ENCODE measurements around the gene HEY2. TPM values are rescaled to one million over a fixed set of nuclear protein-coding genes. Genes with fewer than 3 reads are reported as not detected.

The HEY2 gene
- total and polyA plus RNA-seq, 2 of the 8 experiments (the other 6 are each of a cell fraction or from before 2014, with no cell fraction given): 9.1 to 16.2 TPM

Other genes with a start within 250 kb of the HEY2 start
- 10.3 and 10.7 TPM in 2 replicates for gene NCOA7, start 41.3 kb downstream of the HEY2 start, total RNA-seq (2021; fragmentation: NEBNext Ultra II Directional; extraction: Animal tissue kit (Norgen Biotek cat#: 25700))
- 2.0 and 2.6 TPM in 2 replicates for gene NCOA7, start 41.3 kb downstream of the HEY2 start, polyA plus RNA-seq (2011; rRNA removed)
- gene HINT3, start 207.1 kb downstream of the HEY2 start, total RNA-seq (2021; fragmentation: NEBNext Ultra II Directional; extraction: Animal tissue kit (Norgen Biotek cat#: 25700)): 7.7 and 7.8 TPM in 2 replicates
- 1.2 and 1.5 TPM in 2 replicates for gene HINT3, start 207.1 kb downstream of the HEY2 start, polyA plus RNA-seq (2011; rRNA removed)
- 23.3 and 32.4 TPM in 2 replicates for gene TRMT11, start 236.9 kb downstream of the HEY2 start, total RNA-seq (2021; fragmentation: NEBNext Ultra II Directional; extraction: Animal tissue kit (Norgen Biotek cat#: 25700))
- gene TRMT11, start 236.9 kb downstream of the HEY2 start, polyA plus RNA-seq (2011; rRNA removed): 11.8 and 19.7 TPM in 2 replicates

Measured in H1 (cell line).